HTERT RPE-1 (cell line): Measurements from ENCODE around the gene GPR39.

Experiments
- in situ Hi-C: fragments of 300-500 bp; cut with MboI; formaldehyde crosslinking; loops from 4 replicates; pipeline ENCODE4 v1.14.3; 2020; ENCODE audit warnings: low sequenced_read_pairs

GPR39 gene

DNA sequence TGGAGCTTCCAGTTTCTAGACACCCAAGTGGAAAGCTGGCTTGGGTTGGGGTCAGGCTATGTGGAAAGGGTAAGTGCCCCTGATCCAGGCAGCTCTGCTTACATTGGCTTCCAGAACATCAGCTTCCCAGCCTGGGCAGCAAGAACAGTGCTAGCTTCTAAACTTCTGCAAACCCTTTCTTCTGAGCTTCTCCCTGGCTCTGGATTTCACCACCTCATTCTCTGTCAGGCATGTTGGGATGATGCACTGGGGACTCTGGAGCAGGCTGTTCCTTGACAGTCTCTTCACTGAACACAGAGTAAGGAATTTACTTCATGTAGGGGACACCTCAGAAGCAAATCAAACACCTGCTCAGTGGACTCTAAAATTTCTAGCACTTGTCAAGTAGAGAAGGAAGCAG is 180.6 kb downstream of the GPR39 start:
- in situ Hi-C loops: no loop called here

DNA sequence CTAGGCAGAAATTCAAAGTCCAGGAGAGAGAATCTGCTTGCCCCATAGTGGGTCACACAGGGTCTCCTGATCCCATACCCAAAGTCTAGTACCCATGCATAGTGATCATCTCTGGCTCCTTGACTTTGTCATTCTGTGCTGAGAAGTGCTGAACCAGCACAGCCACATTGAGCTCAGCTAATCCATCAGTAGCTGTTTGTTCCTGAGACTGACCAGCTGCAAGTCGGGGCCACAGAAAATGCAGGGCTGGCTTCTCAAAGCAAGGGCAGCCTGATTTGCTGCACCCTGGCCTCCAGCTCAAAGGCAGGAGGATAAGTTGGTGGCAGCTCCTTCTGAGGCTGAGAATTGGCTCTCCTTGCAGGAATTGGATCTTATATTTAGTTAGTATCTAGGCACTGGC is 181.2 kb downstream of the GPR39 start:
- in situ Hi-C loops: no loop called here

DNA sequence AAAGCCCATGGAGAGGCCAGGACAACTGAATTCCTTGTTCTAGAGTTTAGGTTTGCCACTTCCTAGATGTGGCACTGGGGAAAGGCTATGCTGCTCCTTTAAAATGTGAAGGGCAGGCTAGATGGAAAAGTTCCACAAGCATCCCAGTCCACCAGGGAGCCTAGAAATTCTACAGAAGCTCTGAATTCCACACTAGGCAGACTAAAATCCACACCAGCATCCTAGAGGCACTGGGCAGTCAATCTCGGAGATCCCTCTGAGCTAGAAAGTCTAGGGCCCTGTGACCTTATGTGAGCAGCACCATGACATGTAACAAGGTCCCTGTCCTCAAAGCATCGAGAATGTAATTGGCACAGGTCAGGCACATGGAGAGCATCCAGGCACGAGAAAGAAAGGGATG is 181.9 kb downstream of the GPR39 start:
- in situ Hi-C loops: no loop called here

DNA sequence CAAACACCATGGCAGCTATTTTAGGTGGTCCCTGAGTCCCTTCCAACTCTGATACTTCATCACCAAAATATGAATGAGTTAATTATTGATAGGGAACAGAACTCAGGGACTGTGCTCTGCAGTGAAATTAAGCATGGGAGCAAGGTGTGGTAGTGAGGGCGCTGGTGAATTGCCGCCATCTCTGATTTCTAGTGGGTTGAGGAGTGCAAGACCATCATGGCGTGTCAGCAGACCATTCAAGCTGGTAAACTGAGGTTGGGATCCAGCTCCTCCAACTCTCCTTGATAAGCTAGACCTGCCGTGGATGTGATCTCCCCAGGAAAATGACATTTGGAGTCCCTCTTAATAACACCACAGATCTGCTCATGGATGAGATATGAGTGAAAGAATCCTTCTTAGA is 183.0 kb downstream of the GPR39 start:
- in situ Hi-C loops: no loop called here

DNA sequence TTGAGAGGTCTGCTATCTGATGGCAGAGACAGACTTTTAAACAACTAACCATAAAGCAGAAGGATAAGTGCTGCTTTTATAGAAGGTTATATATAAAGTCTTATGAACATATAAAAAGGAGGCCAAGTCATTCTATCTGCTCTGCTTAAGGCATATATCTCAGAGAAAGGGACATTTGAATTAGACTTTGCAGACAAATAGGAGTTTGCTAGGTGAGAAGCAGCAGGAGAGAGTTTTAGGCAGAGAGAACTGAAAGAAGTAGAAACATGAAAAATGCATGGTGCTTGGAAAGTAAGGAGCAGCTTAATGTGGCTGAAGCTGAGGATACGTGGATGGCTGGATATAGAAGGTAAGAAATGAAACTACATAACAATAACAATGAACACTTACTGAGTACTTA is 188.0 kb downstream of the GPR39 start:
- in situ Hi-C loops: no loop called here

DNA sequence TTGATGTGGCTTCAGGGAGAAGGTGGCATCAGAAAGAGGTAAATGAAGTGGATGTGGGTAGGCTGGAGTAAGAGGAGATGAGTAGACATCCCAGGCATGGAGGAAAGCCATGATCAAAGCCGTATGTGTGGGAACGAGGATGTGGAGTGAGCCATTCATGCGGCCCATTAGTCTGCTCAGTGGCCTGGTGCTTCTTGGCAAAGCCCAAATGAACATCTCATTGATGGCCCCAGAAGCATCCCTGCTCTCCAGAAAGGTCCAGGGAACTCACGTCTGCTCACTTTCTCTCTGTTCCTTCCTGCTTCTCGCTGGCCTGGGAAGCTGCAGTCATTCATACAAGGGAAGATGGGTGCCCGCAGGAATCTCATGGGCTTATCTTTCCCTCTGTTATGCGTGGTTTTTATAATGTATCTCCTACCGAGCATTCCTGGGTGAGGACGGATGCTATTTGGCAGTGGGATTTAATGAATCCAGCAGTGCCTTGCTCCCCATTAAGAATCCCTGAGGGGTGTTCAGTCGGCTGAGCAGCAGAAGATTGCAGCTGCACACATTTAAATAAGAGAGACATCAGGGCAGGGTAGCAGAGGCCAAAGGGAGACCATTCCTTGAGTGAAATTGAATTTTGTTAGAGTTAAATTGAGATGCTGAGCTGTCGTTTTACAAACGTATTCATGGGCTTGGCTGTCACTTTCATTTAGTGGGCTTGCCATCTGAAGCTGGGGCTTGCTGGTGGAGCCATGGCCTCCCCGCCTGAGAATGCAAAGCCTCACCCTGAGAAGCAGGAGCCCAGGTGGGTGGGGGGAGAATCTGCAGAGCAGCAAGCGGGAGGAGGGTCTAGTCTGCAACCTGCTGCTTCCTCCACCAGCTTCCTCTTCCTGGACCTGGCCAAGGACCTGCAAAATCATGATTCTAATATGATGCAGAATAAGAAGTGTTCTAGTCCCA is 188.9 kb downstream of the GPR39 start:
- in situ Hi-C loops: no loop called here

DNA sequence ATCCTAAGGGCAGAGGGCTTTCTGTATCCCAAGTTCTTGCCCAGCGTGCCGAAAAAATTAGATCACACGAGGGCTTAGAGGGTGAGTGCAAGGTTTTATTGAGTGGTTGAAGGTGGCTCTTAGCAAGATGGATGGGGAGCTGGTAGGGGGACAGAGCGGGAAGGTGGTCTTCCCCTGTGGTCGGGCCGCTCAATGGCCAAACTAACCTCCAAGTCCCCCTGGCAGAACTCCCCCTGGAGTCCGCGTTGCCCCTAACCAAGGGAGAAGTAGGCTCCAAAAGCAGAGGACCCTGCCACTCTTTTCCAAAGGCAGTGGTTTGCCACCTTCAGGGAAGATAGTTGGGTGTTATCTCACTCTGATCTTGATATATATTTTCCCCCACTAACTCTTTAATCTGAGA is 190.0 kb downstream of the GPR39 start:
- in situ Hi-C loops: no loop called here

DNA sequence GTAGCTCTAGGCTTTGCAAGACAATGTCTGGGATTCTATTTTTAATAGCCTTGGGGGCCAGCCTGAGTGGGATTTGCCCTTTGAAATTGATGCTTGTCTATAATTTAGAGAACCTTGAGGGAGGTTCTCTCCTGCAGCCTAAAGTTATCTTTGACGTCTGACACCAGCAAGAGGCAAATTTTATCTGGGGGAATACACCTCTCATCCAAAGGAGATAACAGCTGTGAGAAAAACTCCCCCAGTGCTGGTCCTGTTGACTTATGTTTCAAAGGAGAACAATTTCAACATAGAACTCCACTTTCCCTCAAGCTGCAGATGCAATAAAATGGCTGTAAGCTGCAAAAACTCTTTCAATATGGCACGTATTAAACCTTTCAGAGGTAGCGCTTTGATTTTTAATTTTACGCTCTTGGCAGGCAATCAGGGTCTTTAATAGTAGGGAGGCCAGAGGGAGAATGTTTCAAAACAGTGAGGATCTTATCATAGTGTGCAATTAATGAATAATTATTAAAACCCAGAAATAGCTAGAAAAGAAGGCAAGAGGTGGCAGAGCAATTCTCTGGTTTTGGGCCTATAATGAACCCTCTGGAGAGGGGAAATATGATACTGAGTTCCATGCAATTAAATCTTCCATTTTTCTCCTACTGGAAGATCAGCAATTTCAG is 191.0 kb downstream of the GPR39 start:
- in situ Hi-C loops: no loop called here

DNA sequence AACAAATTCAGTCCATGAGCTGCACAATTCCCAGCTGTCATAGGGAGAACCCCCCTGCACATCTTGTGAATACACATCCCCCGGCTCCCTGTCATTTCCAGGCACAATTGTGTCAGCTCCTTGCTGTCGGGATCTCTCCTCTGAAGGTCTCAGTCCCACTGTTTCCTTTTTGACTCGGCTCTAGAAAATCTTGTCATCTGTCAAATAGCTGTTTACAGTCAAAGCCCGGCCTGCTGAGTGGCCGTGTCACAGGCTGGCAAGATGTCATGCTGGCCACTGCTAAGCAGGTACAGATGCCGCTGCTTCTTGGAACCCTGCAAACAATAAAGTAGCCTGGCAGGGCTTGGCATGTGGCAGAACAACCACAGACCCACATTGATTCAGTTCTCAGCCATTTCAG is 191.7 kb downstream of the GPR39 start:
- in situ Hi-C loops: no loop called here

DNA sequence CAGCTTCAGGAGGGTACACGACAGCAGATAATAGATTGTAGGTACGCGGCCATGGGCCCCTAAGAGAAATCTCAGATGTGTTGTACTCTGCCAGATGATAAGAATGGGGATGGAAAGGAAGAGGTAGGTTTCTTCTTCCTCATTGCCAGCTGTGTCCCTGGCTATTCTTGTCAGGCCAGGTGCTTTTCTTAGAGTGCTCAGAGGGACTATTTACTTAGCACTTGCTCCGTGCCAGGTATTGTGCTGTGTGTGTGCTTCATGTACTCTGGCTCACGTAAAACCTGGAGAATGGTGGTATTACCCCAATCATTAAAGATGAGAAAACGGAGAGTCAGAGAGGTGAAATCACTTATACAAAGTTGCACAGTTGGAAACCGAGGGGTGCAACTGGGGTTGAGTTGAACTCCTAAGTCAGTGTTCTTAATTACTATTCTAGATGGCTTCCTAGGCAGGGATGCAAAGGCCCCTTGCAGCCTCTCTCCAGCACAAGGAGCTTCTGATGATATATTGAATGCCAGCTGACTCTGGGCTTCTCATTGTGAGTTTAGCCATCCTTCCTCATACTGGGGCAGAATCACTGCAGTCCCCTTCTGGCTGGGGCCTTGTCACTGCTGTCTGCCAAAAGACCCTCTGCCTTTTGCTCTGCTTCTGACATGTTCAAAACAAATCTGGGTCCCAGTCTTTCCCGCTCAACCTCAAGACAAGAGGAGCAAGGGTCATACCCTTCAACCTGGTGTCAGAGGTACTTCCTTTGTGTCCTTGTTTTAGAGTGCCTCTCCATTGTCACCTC is 192.7 kb downstream of the GPR39 start:
- in situ Hi-C loops: no loop called here

DNA sequence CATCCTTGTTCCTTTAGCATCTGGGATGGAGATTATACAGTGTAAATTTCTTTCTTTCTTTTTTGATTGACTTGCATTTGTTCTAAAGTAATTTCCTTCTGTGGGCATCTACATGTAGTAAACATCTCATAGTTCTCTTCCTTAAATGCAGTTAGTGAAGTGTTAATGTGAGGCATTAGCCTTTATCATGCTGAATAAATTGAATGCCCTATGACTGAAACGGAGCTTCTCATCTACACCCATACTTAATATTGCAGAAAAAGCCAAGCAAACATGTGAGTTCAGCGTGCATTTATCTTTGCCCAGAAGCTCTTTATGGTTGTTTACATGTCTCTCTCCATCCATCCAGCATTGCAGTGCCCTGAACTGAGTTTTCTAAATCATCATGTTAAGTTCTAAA is 195.1 kb downstream of the GPR39 start:
- in situ Hi-C loops: no loop called here

DNA sequence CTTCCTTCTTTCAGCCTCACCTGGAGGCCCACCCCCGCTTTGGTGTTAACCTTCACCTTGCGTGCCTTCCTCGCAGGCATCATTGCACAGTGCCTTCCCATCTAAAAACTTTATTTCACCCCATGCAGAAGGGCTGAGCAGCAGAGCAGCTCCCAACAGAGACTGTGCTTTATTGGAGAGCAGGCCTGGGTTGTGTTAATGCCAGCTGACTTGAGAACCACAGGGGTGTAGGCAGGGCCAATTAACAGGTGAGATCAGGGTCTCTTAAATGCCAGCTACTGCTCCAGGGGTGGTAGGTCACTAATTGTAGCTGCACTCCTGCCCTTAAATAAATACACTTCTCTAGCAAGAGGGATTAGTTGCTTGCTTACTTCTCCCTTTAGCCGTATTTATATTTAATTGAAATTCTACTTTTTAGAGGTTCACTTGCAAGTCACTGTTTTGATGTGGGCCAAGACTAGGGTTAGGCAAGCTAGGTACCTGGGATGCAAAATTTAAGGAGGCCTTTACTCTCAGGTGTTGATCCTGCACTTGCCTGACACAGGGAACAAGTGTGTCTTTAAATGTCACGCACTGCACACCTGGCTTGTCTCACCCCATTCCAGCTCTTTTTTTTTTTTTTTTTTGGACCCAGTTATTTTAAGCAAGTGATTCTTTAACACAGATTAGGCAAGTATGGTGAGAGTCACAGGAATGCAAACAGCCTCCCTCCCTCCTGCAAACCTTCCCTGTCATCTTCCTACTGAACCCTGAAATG is 198.9 kb downstream of the GPR39 start:
- in situ Hi-C loops: no loop called here

DNA sequence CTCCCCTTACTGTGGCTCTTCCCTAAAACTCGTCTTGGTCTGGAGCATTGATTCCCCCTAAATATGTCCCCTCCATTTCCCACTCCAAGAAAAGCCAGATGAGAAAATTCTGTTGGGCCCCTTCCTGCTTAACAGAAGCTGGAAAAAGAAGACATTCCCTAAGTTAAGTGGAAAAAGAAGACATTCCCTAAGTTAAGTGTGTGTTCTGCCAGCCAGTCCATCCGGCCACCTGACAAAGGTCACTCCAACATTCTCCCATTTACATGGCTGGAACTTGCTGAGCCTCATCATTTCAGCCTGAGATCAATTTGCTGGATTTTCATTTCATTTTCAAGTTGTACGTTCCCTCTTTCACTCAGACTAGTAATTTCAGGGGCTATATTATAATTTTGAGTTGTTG is 201.4 kb downstream of the GPR39 start:
- in situ Hi-C loops: no loop called here

DNA sequence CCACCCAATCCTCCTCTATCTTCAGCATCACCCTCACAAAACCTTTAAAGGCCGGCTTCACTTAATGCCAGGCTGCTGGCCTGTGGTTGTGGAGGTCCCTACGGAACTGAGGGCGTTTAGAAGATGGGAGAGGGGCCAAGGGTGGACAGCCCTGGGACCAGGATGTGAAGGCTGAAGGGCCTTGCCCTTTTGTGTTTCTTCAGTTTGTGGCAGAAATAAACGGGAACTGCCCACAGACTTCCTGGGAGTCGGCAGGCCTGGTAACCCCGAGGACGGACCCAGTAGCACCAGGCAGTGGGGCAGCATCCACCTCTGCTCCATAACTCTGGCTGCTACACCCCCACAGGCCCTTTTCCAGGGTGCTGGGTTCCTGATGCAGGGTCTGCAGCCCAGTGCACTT is 202.1 kb downstream of the GPR39 start:
- in situ Hi-C loops: no loop called here

DNA sequence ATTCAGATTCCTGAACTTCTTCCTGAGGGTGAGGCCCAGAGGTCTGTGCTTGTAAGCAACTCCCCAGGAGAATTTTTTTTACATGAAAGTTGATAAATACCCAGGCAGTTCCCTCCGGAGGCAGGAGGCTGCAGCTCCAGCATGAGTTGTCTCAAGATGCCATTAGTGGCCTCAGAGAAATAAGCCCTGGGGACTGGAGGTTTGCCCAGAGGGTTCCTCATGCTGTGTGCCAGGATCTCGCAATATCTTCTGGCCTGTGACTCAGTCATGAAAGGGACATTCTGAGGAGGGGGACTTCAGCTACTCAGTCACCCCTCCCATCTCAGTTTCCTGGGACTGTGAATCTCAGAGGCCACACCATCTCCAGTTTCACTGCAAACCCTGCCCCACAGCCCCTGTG is 203.5 kb downstream of the GPR39 start:
- in situ Hi-C loops: no loop called here

DNA sequence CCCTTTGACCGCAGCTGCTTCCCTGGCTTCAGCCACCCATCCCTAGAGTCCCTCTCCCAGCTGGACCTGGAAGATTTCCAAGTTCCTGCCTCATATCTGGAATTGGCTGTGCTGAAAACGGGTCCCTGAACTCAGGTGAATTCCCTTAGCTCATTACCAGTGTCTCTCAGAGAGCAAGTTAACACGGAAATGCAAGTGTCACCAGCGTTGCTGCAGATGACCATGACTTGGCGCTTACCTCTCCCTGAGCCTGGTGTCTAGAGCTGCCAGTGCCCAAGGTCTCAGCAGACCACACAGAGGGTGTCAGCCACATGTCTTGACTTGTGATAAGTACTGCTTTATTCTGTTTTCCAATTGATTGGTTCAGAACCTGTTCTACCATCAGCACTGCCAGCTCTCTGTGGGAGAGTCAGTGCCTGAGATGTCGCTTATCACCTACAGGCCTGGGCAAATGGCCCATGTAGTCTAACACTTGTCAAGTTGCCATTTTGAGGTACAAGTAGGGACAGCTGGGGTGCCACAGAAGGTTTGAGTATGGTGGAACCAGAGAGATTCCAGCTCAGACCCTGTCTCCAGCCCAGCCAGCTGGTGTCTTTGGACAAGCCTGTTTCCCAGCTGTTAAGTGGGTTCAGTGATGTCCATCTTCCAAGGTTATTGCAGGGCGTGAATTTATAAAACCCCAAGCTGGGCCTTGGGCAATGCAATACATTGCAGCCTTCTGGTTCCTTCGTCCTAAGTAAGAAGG is 204.7 kb downstream of the GPR39 start:
- in situ Hi-C loops: no loop called here

DNA sequence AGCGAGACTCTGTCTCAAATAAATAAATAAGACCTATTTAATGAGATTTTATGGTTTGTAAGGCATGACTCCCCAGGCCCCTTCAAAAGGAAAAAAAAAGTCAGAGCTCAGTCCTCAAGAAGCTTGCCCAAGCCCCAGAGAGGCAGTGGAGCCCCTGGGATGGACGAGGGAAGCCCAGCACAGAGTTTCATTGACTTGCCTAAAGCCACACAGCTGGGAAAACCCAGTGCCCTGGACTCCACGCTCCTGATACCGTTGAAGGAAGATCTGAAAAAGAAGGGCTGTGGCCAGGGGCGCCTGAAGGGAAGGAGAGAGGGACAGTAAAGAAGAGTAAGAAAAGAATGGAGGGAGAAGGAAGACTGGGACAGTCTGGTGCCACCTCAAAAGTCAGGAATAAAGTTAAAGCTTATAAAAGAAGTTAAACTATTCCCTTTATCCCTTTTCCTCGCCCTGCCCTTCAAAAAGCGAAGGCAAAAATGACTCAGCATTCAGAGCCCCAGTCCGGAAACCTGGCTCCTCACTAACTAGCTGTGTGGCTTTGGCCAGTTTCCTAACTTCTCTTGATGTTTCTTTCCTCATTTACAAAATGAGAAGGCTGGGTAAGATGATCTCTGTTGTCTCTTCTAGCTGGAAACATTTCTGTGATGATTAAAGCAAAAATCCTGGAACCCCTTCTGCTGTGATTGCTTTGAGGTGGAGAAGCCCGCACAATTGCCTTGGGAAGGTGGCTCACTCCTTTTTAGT is 206.7 kb downstream of the GPR39 start:
- in situ Hi-C loops: no loop called here

DNA sequence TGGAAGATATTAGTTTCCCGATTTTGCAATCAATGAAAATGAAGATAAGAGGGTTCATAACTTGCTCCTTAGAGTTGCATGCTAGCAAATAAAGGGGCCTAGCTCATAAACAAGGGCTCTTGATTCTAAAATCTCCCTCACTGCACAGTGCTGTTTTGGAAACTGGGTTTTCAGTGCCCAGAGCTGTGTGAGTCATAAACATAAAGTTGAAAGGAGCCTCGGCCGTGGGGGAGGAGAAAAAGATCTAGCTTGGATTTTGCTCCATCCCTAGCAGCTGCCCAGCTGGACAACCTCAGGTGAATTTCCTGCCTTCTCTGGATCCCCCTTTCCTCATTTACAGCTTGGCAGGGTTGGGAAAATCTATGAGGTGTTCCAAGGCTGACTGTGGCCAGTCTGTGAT is 210.9 kb downstream of the GPR39 start:
- in situ Hi-C loops: no loop called here

DNA sequence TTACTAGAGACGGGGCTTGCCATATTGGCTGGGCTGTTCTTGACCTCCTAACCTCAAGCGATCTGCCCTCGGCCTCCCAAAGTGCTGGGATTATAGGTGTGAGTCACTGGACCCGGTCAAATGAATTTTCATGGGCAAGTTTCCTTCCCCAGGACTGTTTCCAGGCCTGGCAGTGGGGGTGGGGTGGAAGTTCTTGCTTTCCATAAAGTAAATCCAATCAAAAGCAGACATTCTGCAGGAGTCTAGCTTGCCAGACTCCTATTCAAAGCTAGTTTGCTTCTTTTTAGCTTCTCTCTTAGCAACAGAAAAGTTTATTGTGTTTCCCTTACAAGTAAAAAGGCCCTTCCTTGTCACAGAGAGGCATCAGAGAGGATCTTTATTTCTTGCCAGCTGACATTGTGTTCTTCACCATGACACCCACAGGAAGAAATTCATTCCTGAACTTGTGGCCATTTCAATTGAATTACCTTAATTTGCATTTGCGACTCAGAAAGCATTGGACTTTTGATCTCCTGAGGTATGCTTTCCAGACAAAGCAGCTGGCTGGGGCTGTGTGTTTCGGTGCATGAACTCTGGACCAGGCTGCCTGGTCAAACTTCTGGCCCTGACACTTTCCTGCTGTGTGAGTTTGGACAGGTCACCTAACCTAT is 215.5 kb downstream of the GPR39 start:
- in situ Hi-C loops: no loop called here
